ENCODE results near the gene SYDE2. TPM values are rescaled to one million over a fixed set of nuclear protein-coding genes. Genes with fewer than 3 reads are reported as not detected.
"Not testable (repeated sequence)": the region's sequence is repeated elsewhere in the genome, so short reads cannot be mapped to it uniquely, and the experiment has no call there.

Gene SYDE2
- total RNA-seq, 1 donor from 2014 or later: 9.3 TPM

GRCh38 chr1:85174503-85174902 is 26.3 kb downstream of the SYDE2 start:
- no peak for DNase-seq (ENCODE audit: low read depth in 2 of 2)

GRCh38 chr1:85172684-85173337 is 28.0 kb downstream of the SYDE2 start:
- no peak for DNase-seq (ENCODE audit: low read depth in 2 of 2)

GRCh38 chr1:85171721-85172120 is 29.1 kb downstream of the SYDE2 start:
- no peak for DNase-seq (ENCODE audit: low read depth in 2 of 2)

GRCh38 chr1:85168884-85169283 is 31.9 kb downstream of the SYDE2 start:
- DNase-seq (ENCODE audit: low read depth in 2 of 2): no peak

GRCh38 chr1:85166351-85166750 is 34.5 kb downstream of the SYDE2 start:
- no peak for DNase-seq (ENCODE audit: low read depth in 2 of 2)

GRCh38 chr1:85158910-85159309 is 41.9 kb downstream of the SYDE2 start:
- no peak for DNase-seq (ENCODE audit: low read depth in 2 of 2)

GRCh38 chr1:85157436-85157835 is 43.4 kb downstream of the SYDE2 start:
- no peak for DNase-seq (ENCODE audit: low read depth in 2 of 2)

- no peak for DNase-seq (ENCODE audit: low read depth in 2 of 2)
Observed at GRCh38 chr1:85153149-85153891, 47.5 kb downstream of the SYDE2 start.

- DNase-seq (ENCODE audit: low read depth in 2 of 2): no peak
Observed at GRCh38 chr1:85151446-85151845, 49.4 kb downstream of the SYDE2 start.

- no peak for DNase-seq (ENCODE audit: low read depth in 2 of 2)
Observed at GRCh38 chr1:85149805-85150204, 51.0 kb downstream of the SYDE2 start.

GRCh38 chr1:85148524-85149250 is 52.1 kb downstream of the SYDE2 start:
- no peak for DNase-seq (ENCODE audit: low read depth in 2 of 2)

GRCh38 chr1:85146972-85147359 is 53.9 kb downstream of the SYDE2 start:
- no peak for DNase-seq (ENCODE audit: low read depth in 2 of 2)

GRCh38 chr1:85146298-85146971 is 54.4 kb downstream of the SYDE2 start:
- DNase-seq (ENCODE audit: low read depth in 2 of 2): not testable (repeated sequence)

- DNase-seq (ENCODE audit: low read depth in 2 of 2): no peak
Observed at GRCh38 chr1:85144351-85144750, 56.5 kb downstream of the SYDE2 start.

- DNase-seq (ENCODE audit: low read depth in 2 of 2): no peak
Observed at GRCh38 chr1:85142753-85143152, 58.1 kb downstream of the SYDE2 start.

GRCh38 chr1:85138439-85138838 is 62.4 kb downstream of the SYDE2 start:
- not testable (repeated sequence) for DNase-seq (ENCODE audit: low read depth in 2 of 2)

GRCh38 chr1:85137660-85138059 is 63.2 kb downstream of the SYDE2 start:
- no peak for DNase-seq (ENCODE audit: low read depth in 2 of 2)

- no peak for DNase-seq (ENCODE audit: low read depth in 2 of 2)
Observed at GRCh38 chr1:85135392-85135798, 65.4 kb downstream of the SYDE2 start.

GRCh38 chr1:85134583-85135391 is 66.0 kb downstream of the SYDE2 start:
- no peak for DNase-seq (ENCODE audit: low read depth in 2 of 2)

GRCh38 chr1:85133565-85134159 is 67.2 kb downstream of the SYDE2 start:
- DNase-seq (ENCODE audit: low read depth in 2 of 2): no peak
